ENCODE results near the gene CHST7. TPM values are rescaled to one million over a fixed set of nuclear protein-coding genes. Genes with fewer than 3 reads are reported as not detected.

The CHST7 gene
- total and polyA plus RNA-seq, 10 of the 15 experiments (the other 5 are each of a cell fraction or from before 2014, with no cell fraction given), result 0.58 to 11.0 (median 5.4) TPM

DNA sequence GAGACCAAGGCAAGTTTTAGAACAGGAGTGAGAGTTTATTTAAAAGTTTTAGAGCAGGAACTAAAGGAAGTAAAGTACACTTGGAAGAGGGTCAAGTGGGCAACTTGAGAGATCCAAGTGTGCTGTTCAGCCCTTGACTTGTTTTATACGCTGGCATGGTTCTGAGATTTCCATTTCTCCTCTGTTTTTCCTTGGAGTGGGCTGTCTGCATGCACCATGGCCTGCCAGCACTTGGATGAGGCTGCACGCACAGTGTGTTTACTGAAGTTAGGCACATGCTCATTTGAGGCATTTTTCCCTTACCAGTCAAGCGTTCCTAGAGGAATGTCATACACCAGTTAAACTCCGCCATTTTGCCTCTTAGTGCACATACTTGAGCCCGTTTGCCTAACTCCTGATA is 19.6 kb upstream of the CHST7 start (continued):
- TF ChIP-seq, protein P1, sequence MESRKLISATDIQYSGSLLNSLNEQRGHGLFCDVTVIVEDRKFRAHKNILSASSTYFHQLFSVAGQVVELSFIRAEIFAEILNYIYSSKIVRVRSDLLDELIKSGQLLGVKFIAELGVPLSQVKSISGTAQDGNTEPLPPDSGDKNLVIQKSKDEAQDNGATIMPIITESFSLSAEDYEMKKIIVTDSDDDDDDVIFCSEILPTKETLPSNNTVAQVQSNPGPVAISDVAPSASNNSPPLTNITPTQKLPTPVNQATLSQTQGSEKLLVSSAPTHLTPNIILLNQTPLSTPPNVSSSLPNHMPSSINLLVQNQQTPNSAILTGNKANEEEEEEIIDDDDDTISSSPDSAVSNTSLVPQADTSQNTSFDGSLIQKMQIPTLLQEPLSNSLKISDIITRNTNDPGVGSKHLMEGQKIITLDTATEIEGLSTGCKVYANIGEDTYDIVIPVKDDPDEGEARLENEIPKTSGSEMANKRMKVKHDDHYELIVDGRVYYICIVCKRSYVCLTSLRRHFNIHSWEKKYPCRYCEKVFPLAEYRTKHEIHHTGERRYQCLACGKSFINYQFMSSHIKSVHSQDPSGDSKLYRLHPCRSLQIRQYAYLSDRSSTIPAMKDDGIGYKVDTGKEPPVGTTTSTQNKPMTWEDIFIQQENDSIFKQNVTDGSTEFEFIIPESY (IDR thresholded peaks at IDR 0.05), result no peak
- TF ChIP-seq RELA (IDR thresholded peaks at IDR 0.05; ENCODE audit: borderline replicate concordance, partially characterized antibody), result no peak
- no peak for TF ChIP-seq HDAC2 (IDR thresholded peaks at IDR 0.05)
- TF ChIP-seq, protein P2, sequence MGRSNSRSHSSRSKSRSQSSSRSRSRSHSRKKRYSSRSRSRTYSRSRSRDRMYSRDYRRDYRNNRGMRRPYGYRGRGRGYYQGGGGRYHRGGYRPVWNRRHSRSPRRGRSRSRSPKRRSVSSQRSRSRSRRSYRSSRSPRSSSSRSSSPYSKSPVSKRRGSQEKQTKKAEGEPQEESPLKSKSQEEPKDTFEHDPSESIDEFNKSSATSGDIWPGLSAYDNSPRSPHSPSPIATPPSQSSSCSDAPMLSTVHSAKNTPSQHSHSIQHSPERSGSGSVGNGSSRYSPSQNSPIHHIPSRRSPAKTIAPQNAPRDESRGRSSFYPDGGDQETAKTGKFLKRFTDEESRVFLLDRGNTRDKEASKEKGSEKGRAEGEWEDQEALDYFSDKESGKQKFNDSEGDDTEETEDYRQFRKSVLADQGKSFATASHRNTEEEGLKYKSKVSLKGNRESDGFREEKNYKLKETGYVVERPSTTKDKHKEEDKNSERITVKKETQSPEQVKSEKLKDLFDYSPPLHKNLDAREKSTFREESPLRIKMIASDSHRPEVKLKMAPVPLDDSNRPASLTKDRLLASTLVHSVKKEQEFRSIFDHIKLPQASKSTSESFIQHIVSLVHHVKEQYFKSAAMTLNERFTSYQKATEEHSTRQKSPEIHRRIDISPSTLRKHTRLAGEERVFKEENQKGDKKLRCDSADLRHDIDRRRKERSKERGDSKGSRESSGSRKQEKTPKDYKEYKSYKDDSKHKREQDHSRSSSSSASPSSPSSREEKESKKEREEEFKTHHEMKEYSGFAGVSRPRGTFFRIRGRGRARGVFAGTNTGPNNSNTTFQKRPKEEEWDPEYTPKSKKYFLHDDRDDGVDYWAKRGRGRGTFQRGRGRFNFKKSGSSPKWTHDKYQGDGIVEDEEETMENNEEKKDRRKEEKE (IDR thresholded peaks at IDR 0.05), result no peak
- no peak for TF ChIP-seq TCF3 (IDR thresholded peaks at IDR 0.05; ENCODE audit: borderline replicate concordance, insufficient read depth, low read depth, low read length)

DNA sequence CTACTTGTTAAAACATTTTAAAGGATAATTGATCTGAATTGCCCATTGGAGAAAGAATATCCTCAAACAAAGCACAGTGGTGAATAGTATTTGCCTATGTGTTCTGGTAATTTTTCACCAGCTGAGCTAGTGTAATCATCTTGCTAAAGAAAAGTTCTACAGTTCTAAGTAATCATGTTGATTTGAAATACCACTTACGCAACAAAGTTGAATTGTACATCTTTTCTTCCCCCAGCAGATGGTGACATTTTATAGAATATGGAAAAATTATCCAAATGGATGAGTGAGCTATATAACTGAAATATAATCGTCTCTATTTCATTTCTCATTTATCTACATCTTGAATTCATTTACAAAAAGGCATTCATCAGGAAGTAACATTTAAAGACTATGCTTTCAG is 18.6 kb upstream of the CHST7 start:
- H3K9me3 ChIP-seq (replicated peaks; ENCODE audit: control insufficient read depth, insufficient read depth, low read length), result no peaks in the 10 kb centered on the region
- H3K4me1 ChIP-seq (ENCODE audit: control insufficient read depth, insufficient read depth, low read length), result no peaks in the 10 kb centered on the region
- H3K9ac ChIP-seq (ENCODE audit: control insufficient read depth, insufficient read depth, low read length), result no peak overlapping the region
- TF ChIP-seq RAD21 (IDR thresholded peaks at IDR 0.05; ENCODE audit: insufficient read depth, low read depth, low read length), result peak; percentile 55; the same call in 1 of the 2 replicates
- TF ChIP-seq GATAD2B (conservative IDR thresholded peaks at IDR 0.05; ENCODE audit: low read depth), result no peak
- TF ChIP-seq, protein P3, sequence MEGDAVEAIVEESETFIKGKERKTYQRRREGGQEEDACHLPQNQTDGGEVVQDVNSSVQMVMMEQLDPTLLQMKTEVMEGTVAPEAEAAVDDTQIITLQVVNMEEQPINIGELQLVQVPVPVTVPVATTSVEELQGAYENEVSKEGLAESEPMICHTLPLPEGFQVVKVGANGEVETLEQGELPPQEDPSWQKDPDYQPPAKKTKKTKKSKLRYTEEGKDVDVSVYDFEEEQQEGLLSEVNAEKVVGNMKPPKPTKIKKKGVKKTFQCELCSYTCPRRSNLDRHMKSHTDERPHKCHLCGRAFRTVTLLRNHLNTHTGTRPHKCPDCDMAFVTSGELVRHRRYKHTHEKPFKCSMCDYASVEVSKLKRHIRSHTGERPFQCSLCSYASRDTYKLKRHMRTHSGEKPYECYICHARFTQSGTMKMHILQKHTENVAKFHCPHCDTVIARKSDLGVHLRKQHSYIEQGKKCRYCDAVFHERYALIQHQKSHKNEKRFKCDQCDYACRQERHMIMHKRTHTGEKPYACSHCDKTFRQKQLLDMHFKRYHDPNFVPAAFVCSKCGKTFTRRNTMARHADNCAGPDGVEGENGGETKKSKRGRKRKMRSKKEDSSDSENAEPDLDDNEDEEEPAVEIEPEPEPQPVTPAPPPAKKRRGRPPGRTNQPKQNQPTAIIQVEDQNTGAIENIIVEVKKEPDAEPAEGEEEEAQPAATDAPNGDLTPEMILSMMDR (IDR thresholded peaks at IDR 0.05 in 2 of 3, conservative IDR thresholded peaks at IDR 0.05 in 1 of 3; ENCODE audit: control insufficient read depth in 2 of 3, extremely low read depth in 1 of 3, insufficient read depth in 1 of 3, low read depth in 3 of 3, low read length in 3 of 3), result peak in 2 of 3 experiments; percentile 18 to 52; a peak in 2 of 6 replicates
- peak; percentile 61; the same call in 1 of the 2 replicates for TF ChIP-seq SMC3 (IDR thresholded peaks at IDR 0.05; ENCODE audit: borderline replicate concordance, low read length)
- BruUV-seq (replicated peaks), result no TSS peak
- ChIA-PET RAD21 (ENCODE audit: unreplicated experiment) (interaction anchor here (0.7 to 3.0 kb wide), 11 partner anchors 18 to 838 kb away, joined by 3 to 17 read pairs (median 4); no protein-coding TSS in a partner anchor), POLR2A (no interaction called here), CTCF (interaction anchor here (0.6 to 4.1 kb wide), 20 partner anchors 9 to 440 kb away, joined by 3 to 42 read pairs (median 3); no protein-coding TSS in a partner anchor), SMC1A (ENCODE audit: uncharacterized antibody, unreplicated experiment) (interaction anchor here (0.6 to 1.7 kb wide), 10 partner anchors 40 to 315 kb away, joined by 3 to 16 read pairs (median 4); no protein-coding TSS in a partner anchor)
- H2AFZ ChIP-seq (ENCODE audit: control insufficient read depth, low read depth, low read length), result no peak overlapping the region
- in situ Hi-C loops (cut with MboI), result loop anchor here (10.0 kb wide), 1 partner anchor 240 kb away; no protein-coding TSS in a partner anchor
- intact Hi-C loops (cut with micrococcal nuclease; ENCODE audit: unreplicated experiment), result loop anchor here (2.0 to 10.0 kb wide), 4 partner anchors 88 to 410 kb away; no protein-coding TSS in a partner anchor
- no peaks in the 10 kb centered on the region for H3K36me3 ChIP-seq (ENCODE audit: control insufficient read depth in 2 of 2, insufficient read depth in 2 of 2, low read length in 1 of 2)
- no peaks in the 10 kb centered on the region for H3K27me3 ChIP-seq (replicated peaks in 1 of 2; ENCODE audit: control insufficient read depth in 2 of 2, insufficient read depth in 2 of 2, low read length in 1 of 2)
- 36% methylated on average over 2 of the region's 2 CpGs for WGBS (ENCODE audit: insufficient coverage, insufficient replicate concordance, low lambda C conversion rate, missing lambda C conversion rate)
- FAIRE-seq (no peak), ATAC-seq (peak; percentile 54), DNase-seq (ENCODE audit: low read depth, low spot score) (no peak)
- H3K4me2 ChIP-seq (ENCODE audit: control insufficient read depth, insufficient read depth), result no peak overlapping the region
- H3K79me2 ChIP-seq (ENCODE audit: control insufficient read depth, insufficient read depth, low read length), result no peaks in the 10 kb centered on the region
- no peak overlapping the region for H3K4me3 ChIP-seq
- H4K20me1 ChIP-seq (ENCODE audit: control insufficient read depth, insufficient read depth), result no peaks in the 10 kb centered on the region
- no peak overlapping the region for H3K27ac ChIP-seq (ENCODE audit: control insufficient read depth, insufficient read depth)

Measured in GM12878 (cell line).